Measurements from ENCODE around the gene C16orf74. TPM values are rescaled to one million over a fixed set of nuclear protein-coding genes. Genes with fewer than 3 reads are reported as not detected.

The C16orf74 gene
- total RNA-seq, 6 experiments from 2014 or later, result 0.31 to 0.98 (median 0.70) TPM; not detected in 2

DNA sequence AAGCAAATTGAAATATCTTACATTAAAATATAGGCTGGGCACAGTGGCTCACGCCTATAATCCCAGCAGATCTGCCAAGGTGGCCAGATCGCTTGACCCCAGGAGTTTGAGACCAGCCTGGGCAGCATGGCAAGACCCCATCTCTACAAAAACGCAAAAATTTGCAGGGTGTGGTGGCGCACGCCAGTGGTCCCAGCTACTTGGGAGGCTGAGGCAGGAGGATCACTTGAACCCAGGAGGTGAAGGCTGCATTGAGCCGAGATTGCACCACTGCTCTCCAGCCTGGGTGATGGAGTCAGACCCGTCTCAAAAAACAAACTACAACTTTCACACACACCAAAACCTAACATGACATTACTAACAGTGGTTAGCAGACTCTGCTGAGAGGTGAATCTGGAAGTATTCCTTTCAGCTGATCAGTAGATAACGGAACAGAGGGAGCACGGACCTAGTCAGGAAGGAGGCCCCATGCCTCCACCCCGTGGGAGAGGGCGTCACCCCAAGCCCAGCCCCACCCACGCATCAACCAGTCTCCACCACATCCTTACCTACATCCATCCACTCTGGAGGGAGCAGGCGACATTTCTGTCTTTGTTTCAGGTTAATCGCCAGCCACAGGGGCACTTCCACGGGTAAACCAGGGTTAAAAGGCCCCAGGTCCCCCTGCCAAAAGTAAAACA lies 63.8 kb downstream of the C16orf74 start:
- no peaks in the 10 kb centered on the region for H3K27me3 ChIP-seq
- no peaks in the 10 kb centered on the region for H3K36me3 ChIP-seq
- peak in 1 of 3 donors; percentile 27 for DNase-seq
- H3K27ac ChIP-seq, result no peak overlapping the region
- H3K9me3 ChIP-seq, result no peaks in the 10 kb centered on the region
- peaks cover 0 to 5% (median 2%) of the 10 kb centered on the region in 4 donors for H3K4me1 ChIP-seq
- WGBS (ENCODE audit: insufficient coverage, low coverage, low lambda C conversion rate, missing lambda C conversion rate), result 79% methylated on average over 4 of the region's 15 CpGs
- no peak overlapping the region for H3K4me3 ChIP-seq
- no peak for TF ChIP-seq POLR2A (IDR thresholded peaks at IDR 0.05)
- TF ChIP-seq, protein P1, sequence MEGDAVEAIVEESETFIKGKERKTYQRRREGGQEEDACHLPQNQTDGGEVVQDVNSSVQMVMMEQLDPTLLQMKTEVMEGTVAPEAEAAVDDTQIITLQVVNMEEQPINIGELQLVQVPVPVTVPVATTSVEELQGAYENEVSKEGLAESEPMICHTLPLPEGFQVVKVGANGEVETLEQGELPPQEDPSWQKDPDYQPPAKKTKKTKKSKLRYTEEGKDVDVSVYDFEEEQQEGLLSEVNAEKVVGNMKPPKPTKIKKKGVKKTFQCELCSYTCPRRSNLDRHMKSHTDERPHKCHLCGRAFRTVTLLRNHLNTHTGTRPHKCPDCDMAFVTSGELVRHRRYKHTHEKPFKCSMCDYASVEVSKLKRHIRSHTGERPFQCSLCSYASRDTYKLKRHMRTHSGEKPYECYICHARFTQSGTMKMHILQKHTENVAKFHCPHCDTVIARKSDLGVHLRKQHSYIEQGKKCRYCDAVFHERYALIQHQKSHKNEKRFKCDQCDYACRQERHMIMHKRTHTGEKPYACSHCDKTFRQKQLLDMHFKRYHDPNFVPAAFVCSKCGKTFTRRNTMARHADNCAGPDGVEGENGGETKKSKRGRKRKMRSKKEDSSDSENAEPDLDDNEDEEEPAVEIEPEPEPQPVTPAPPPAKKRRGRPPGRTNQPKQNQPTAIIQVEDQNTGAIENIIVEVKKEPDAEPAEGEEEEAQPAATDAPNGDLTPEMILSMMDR (IDR thresholded peaks at IDR 0.05), result no peak
- ATAC-seq, result no peak
- intact Hi-C loops (cut with DNase I), result no loop called here

DNA sequence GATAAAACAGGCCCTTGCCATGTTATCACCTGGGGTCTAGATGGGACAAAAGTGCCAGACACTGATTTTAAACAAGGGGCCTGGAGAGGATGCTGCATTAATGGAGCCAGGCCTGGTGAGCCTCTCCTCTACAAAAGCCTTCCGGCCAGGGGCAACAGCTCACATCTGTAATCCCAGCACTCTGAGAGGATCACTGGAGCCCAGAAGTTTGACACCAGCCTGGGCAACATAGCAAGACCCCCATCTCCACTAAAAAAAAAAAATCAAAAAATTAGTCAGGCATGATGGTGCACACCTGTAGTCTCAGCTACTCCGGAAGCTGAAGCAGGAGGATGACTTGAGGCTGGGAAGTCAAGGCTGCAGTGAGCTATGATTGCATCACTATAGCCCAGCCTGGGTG lies 65.6 kb downstream of the C16orf74 start:
- WGBS (ENCODE audit: insufficient coverage, low coverage, low lambda C conversion rate, missing lambda C conversion rate), result 100% methylated on average over 2 of the region's 2 CpGs
- H3K36me3 ChIP-seq, result no peaks in the 10 kb centered on the region
- DNase-seq (peak in 1 of 3 donors; percentile 11), ATAC-seq (no peak)
- no peaks in the 10 kb centered on the region for H3K9me3 ChIP-seq
- no peak overlapping the region for H3K27ac ChIP-seq
- no peak for TF ChIP-seq POLR2A (IDR thresholded peaks at IDR 0.05)
- TF ChIP-seq, protein P1 (IDR thresholded peaks at IDR 0.05), result no peak
- H3K4me1 ChIP-seq, result peaks cover 0 to 16% (median 9%) of the 10 kb centered on the region in 4 donors
- no peaks in the 10 kb centered on the region for H3K27me3 ChIP-seq
- intact Hi-C loops (cut with DNase I), result no loop called here
- no peak overlapping the region for H3K4me3 ChIP-seq

DNA sequence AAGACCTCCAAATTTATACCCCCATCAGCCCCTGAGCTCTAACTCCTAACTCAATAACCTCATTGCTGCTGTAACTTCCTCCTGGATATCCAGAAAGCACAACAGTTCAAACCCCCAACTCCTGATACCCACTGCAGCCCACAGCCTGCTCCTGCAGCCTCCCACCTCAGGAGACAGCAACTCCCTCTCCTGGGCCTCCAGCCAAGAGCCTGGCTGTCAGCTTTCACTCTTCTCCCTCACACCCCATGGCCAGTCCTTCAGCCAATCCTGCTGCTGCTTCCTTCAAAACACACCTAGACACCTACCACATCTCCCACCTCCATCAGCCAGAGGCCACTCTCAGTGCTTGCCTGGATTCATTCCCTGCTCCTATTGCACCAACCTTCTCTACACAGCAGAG lies 67.5 kb downstream of the C16orf74 start:
- intact Hi-C loops (cut with DNase I), result no loop called here
- H3K4me3 ChIP-seq, result no peak overlapping the region
- ATAC-seq (no peak), DNase-seq (peak in 1 of 3 donors; percentile 42)
- H3K4me1 ChIP-seq, result peaks cover 4 to 15% (median 9%) of the 10 kb centered on the region in 4 donors
- no peaks in the 10 kb centered on the region for H3K9me3 ChIP-seq
- no peaks in the 10 kb centered on the region for H3K36me3 ChIP-seq
- TF ChIP-seq, protein P1 (IDR thresholded peaks at IDR 0.05), result no peak
- no peak for TF ChIP-seq POLR2A (IDR thresholded peaks at IDR 0.05)
- no peaks in the 10 kb centered on the region for H3K27me3 ChIP-seq
- H3K27ac ChIP-seq, result no peak overlapping the region

DNA sequence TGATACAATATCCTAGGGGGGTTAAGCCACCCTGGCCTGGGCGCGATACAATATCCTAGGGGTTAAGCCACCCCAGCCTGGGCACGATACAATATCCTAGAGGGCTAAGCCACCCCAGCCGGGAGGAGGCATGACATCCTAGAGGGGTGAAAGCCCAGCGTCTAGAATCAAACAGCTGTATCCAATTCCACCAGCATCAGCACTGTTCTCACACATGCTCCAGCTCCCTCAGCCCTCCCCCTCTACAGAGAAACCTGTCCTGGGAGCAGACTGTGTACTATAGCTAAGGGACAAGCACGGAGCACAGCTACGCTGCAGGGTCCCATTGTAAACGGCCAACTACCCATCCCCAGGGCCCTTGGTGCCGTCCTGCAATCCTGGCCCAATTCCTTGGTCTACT lies 68.4 kb downstream of the C16orf74 start:
- 100% methylated on average over 2 of the region's 9 CpGs for WGBS (ENCODE audit: insufficient coverage, low coverage, low lambda C conversion rate, missing lambda C conversion rate)
- ATAC-seq, result no peak
- Histone ChIP-seq H3K27ac (no peak overlapping the region), H3K4me3 (no peak overlapping the region), H3K36me3 (no peaks in the 10 kb centered on the region), H3K9me3 (no peaks in the 10 kb centered on the region), H3K27me3 (no peaks in the 10 kb centered on the region), H3K4me1 (peaks cover 4 to 15% (median 9%) of the 10 kb centered on the region in 4 donors)
- intact Hi-C loops (cut with DNase I), result no loop called here
- DNase-seq, result peak in 1 of 3 donors; percentile 26
- TF ChIP-seq, protein P1 (IDR thresholded peaks at IDR 0.05), result no peak
- TF ChIP-seq POLR2A (IDR thresholded peaks at IDR 0.05), result no peak
